HG03066 (cell line): Measurements from ENCODE around the gene TEX19.
"Not testable (repeated sequence)": the region's sequence is repeated elsewhere in the genome, so short reads cannot be mapped to it uniquely, and the experiment has no call there.

ENCODE experiments used
- ATAC-seq: cut with Tn5 transposase; IDR thresholded peaks from one replicate; pipeline ENCODE4 v1.9.1; 2021; ENCODE audit warnings: low read depth; ENCODE audit not compliant: unreplicated experiment

Gene TEX19

GRCh38 chr17:82333279-82334171 is 25.5 kb upstream of the TEX19 start, which contains the start of gene SECTM1:
Gene SECTM1 (minus strand): TSS chr17:82333766. CDS start chr17:82327240, 6,526 bp downstream.
- ATAC-seq, result no peak

GRCh38 chr17:82334204-82334621 is 24.8 kb upstream of the TEX19 start:
- no peak for ATAC-seq

GRCh38 chr17:82334622-82335394 is 24.2 kb upstream of the TEX19 start:
- ATAC-seq, result no peak

DNA sequence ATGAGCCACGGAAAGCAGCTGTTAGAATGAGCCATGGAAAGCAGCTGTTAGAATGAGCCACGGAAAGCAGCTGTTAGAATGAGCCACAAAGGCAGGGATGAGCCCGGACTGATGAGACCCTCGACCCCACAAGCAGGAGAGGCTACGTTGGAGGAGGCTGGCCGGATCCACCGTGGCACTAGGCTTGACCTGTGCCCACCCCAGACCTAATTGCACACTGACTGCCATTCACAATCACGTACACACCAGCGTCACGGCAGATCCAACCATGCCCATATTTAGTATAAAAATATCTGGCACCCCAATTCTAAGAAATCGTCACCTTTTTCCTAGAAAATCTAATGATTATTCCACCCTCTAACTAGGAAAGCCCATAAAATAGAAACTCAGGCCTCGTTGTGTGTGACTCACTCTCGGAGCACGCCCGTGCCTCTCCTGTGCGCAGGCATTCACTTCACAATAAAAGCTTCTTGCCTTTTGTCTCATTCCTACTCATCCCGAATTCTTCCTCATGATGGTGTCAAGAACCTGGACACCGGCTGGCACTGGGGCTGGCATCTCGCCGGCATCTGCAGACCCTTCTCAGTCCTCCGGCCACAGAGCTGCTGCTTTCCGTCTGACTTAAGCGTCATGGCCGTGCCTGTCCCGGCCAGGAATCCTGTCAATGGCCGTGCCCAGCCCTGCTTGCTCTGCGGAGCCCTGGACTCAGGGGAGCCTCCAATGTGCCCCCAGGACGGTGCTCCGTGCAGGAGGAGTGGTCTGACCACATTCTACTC is 20.0 kb upstream of the TEX19 start:
- ATAC-seq, result no peak

- ATAC-seq, result no peak
These were observed 19.1 kb upstream of the TEX19 start for GRCh38 chr17:82339634-82340580.

DNA sequence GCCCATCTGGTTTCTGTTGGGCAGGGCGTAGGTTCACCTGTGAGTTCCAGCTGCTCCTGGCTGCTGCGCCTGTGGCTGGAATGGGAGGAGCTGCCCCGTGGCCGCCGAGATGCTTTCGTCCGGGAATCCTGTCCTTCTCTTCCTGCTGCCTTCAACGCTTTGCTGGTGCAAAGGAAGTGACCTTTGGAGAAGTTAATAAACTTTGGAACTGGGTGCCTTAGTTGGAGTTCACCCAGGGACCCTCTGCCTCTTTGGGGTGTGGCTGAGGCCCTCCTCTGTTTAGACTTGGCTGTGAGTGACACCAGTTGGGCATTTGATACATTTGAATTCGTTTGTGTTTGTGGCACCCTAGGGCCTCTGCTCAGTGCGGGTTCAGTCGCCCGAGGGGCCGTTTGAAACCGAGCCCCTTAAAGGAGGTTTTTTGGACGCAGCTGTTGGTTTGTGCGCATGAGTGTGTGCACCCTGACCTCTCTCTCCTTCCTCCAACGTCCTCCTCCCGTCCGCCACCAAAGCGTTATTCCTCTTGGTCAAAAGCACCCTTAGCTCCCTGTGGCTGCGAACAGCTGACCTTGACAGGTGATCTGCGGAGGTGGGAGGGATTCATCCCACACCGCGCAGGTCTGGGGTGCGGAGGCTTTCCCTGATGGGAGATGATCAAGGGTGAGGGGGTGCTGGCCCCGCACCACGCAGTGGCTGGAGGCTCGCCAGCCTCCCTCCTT is 16.5 kb upstream of the TEX19 start:
- no peak for ATAC-seq

DNA sequence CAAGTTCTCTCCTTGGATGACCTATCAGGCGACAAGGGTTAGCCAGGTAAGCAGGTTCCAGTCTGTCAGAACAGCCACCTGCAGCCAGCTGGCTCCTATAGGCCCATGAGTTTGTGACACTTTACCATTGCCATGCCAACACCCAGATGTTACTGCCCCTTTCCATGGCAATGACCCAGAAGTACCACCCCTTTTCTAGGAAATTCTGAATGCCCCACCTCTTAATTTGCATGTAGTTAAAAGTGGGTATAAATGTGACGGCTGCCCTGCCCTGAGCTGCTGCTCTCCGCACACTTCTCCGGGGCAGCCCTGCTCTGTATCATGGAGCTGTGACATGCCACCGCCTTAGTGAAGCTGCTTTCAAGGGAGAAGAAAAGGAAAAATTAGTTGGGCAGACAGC is 15.5 kb upstream of the TEX19 start:
- ATAC-seq, result no peak

GRCh38 chr17:82344175-82344907 is 14.7 kb upstream of the TEX19 start:
- no peak for ATAC-seq

GRCh38 chr17:82345151-82345976 is 13.7 kb upstream of the TEX19 start:
- no peak for ATAC-seq

- no peak for ATAC-seq
These were observed 12.4 kb upstream of the TEX19 start for GRCh38 chr17:82346342-82347300.

- ATAC-seq, result not testable (repeated sequence)
These were observed 11.1 kb upstream of the TEX19 start for GRCh38 chr17:82347994-82348393.

DNA sequence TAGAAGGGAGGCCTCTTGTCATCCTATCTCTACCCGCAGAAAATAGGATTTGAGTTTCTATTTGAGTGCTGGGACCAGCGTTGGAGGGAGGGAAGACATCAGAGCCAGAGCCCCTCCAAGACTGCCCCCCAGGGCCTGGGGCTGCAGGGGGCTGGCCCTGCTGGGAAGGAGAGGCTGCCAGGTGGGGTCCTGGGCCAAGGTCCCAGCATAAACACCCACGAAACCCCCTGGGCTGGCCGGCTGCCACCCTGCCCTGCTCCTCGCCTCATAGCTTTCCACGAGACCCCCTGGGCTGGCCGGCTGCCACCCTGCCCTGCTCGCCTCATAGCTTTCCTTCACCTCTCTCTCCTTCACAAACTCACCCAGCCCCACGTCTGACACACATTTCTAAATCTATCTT is 10.6 kb upstream of the TEX19 start:
- no peak for ATAC-seq

DNA sequence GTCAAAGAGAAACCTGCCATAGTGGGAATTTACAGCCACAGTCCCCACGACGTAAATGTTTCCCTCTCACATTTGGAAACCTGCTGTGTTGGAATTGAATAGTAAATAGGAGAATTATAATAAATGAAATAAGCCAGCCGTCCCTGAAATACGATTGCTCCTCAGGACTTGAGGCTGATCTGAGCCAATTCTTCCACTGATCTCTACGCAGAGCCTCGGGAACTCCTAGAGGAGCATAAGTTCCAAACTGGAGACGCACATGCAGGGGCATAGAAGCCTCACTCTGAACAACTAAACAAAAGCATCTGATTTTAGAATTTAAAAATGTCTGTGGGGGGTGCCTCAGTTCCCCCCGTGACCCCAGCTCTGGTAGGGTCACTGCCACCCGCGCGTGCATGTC is 10.2 kb upstream of the TEX19 start:
- ATAC-seq, result no peak

- ATAC-seq, result no peak
These were observed 9.8 kb upstream of the TEX19 start for GRCh38 chr17:82349287-82349701.

DNA sequence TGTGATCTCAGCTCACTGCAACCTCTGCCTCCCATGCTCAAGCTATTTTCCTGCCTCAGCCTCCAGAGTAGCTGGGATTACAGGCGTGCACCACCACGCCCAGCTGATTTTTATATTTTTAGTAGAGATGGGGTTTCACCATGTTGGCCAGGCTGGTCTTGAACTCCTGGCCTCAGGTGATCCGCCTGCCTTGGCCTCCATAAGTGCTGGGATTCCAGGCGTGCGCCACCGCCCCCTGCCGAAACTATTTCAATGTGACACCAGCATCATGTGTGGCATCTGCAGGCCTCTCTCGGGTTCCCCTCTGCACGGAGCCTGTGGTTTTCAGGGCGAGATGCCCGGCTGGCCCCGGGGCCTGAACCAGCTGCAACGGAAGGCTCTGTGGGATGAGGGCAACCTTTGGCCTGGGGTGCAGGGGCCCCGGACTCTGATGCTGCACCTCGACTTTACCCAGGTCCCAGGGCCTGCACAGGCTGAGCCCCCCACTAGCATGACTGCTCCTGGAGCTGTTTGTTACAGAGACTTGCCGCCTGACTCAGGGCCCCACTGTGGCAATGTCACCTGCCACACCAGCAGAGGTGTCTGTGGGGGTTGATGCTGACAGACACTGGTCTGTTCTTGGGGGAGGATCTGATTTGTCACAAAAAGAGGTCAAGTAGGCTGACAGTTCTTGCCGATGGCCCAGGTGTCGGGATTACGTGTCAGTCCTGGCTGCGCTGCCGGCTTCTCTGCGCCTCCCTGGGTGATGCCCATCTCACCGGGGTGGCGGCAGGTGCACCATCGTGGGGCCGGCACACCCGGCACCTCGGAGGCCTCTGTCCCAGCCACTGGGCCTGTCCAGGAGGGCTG is 8.6 kb upstream of the TEX19 start:
- no peak for ATAC-seq
